Measurements from ENCODE around the gene STOM.

DNA sequence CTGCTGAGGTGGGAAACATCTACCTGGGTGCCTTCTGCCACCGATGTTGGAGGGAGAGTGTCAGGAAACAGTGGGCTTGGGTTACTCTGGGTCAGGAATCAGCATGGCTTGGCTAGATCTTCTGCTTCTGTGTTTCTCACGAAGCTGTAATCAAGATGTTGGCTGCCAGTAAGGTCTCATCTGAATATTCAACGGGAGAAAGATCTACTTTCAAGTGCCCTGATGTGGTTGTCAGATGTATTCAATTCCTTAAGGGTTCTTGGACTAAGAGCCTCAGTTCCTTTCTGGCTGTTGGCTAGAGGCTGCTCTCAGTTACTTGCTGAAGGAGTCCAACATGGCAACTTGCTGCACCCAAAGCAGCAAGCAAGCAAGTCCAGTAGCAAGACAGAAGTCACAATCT, 41.9 kb upstream of the STOM start:
- no peak for TF ChIP-seq CTCF (conservative IDR thresholded peaks at IDR 0.05)
- TF ChIP-seq ZFX (IDR thresholded peaks at IDR 0.05), result no peak

All from C4-2B (cell line).